ENCODE data around the gene PISD.

The PISD gene

DNA sequence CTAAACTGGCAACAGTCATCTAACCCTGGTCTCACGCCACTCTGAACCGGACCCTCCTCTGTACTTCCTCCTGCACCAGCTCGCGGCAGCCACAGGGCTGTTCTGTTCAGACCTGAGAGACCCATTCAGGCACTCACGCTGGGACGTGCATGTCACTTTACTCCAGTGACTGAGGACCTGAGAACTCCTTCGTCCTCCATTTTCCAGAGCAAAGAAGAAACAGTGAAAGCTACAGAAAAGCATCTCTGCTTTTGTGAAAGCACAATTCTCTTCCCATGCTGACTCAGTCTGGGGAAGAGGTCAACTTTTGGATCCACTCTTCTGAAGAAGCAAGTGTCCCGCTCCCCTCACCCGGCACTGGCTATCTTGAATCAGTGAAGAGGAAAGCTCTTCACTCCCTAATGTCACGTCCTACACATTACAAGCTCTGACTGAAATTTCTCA, 24.5 kb downstream of the PISD start:
- Histone ChIP-seq H3K27me3 (ENCODE audit: control insufficient read depth, insufficient read depth, low read length) (no peaks in the 10 kb centered on the region), H3K4me3 (ENCODE audit: low read length) (no peak overlapping the region), H3K27ac (ENCODE audit: low read length) (no peak overlapping the region), H3K4me1 (ENCODE audit: control insufficient read depth, insufficient read depth, low read length) (no peaks in the 10 kb centered on the region), H3K36me3 (ENCODE audit: control insufficient read depth, insufficient read depth, low read length) (0 out of 2 replicates have a peak, but pooled peaks cover 3% of the 10 kb centered on the region), H3K9me3 (ENCODE audit: control insufficient read depth, insufficient read depth, low read length) (no peaks in the 10 kb centered on the region)
- no CpG with 5 or more reads among the region's 10 CpGs for WGBS (ENCODE audit: insufficient coverage, insufficient read length)
- no peak for DNase-seq (ENCODE audit: low read depth, low spot score)

DNA sequence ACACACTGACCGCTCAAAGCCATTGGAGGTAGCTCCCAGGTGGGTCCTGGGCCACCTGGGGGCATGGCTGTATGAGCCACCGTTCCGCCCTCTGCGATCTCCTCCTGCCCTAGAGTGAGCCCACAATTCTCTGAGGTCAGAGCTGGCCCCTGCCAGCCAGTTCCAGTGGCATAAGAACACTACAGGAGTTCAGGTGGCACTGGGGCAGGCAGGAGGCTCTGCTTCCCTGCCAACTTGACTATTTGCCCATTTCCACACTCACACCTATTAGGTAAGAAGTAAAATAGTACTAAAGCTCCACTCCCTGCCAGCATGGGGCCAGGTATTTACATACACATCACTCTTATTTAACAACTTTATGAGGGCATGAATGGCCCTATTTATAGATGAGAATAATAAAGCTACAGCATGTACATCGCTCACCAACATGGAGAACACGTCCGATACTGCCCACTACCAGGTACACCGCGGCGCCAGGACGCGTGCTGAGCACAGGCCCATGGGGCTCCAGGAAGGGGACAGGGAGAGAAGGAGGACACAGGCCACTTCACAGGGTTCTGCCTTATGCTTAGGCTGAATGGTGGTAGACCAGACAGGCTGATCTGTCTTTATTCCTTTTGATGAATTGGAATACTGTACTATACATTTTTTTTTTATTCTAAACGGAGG, 26.2 kb downstream of the PISD start:
- H3K27me3 ChIP-seq (ENCODE audit: control insufficient read depth, insufficient read depth, low read length): no peaks in the 10 kb centered on the region
- no peak for DNase-seq (ENCODE audit: low read depth, low spot score)
- H3K36me3 ChIP-seq (ENCODE audit: control insufficient read depth, insufficient read depth, low read length): 0 out of 2 replicates have a peak, but pooled peaks cover 3% of the 10 kb centered on the region
- H3K27ac ChIP-seq (ENCODE audit: low read length): no peak overlapping the region
- 0 out of 2 replicates have a peak, but pooled peaks cover 1% of the 10 kb centered on the region for H3K4me1 ChIP-seq (ENCODE audit: control insufficient read depth, insufficient read depth, low read length)
- no CpG with 5 or more reads among the region's 13 CpGs for WGBS (ENCODE audit: insufficient coverage, insufficient read length)
- no peak overlapping the region for H3K4me3 ChIP-seq (ENCODE audit: low read length)
- H3K9me3 ChIP-seq (ENCODE audit: control insufficient read depth, insufficient read depth, low read length): no peaks in the 10 kb centered on the region

DNA sequence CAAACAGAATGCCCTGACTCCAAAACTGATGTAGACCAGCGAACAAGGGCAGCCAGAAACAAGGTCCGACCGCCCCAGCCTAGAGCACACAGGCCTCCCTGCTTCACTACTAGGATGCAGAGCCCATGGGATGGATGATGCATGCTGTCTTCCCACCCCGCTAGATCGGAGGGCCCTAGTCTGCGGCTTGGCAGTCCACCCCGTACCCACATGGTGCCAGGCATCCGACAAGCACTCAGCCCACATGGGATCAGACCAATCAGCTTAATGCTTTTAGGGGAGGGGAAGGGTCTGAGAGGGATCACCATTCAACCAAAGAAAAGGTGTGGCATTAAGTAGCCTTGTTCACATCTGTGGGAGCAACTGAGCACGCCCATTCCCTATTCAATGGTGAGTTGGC, 30.6 kb downstream of the PISD start:
- Histone ChIP-seq H3K4me1 (ENCODE audit: control insufficient read depth, insufficient read depth, low read length) (peaks cover 9% of the 10 kb centered on the region; the same call in 1 of the 2 replicates), H3K27me3 (ENCODE audit: control insufficient read depth, insufficient read depth, low read length) (no peaks in the 10 kb centered on the region), H3K9me3 (ENCODE audit: control insufficient read depth, insufficient read depth, low read length) (no peaks in the 10 kb centered on the region), H3K4me3 (ENCODE audit: low read length) (no peak overlapping the region; the same call in 1 of the 2 replicates), H3K36me3 (ENCODE audit: control insufficient read depth, insufficient read depth, low read length) (no peaks in the 10 kb centered on the region), H3K27ac (ENCODE audit: low read length) (no peak overlapping the region)
- WGBS (ENCODE audit: insufficient coverage, insufficient read length): no CpG with 5 or more reads among the region's 9 CpGs
- no peak for DNase-seq (ENCODE audit: low read depth, low spot score)

DNA sequence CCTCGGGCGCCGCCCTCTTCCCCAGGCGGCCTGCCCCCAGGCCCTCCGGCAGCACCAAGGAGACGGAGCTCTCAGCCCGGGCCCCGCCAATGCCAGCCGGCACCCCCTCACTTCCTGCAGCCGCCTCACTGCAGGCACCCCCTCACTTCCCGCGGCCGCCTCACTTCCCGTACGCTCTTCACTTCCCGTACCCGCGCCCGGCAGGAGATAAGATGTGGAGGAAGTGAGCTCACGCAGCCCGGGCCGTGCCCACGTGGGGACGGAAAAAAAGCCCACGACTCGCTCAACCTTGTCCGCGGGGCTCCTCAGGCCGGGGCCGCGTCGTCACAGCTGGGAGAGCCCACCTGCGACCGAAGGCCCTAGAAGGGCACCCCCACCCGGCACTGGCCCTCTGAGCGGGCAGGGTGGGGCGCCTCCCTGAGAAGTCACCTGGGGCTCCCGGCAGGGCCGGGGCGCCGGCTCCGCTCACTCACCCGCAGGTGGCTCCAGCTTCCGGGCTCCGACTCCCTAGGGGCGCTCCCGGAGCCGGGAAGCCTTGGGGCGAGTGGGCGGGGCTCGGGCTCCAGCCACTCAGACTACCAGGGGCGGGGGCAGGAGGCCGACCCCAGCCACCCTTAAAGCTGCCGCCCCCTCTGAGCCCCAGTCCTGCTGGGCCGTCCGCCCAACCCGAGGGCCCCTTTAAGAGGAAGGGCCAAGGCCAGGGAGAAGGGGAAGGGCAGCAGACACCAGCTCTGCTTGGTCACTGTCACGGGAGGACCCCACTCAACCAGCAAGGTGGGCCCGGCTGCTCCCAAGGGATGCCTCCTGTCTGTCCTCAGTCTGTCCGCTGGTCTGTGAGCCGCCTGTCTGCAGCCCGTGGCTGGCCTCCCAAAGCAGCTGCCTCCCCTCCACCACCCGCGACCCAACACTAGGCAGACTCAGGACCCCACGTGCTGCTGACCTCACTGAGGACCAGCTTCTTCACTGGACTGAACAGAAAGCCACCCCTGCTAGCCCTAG, 31.4 kb downstream of the PISD start:
- no CpG with 5 or more reads among the region's 65 CpGs for WGBS (ENCODE audit: insufficient coverage, insufficient read length)
- no peaks in the 10 kb centered on the region for H3K36me3 ChIP-seq (ENCODE audit: control insufficient read depth, insufficient read depth, low read length)
- H3K4me3 ChIP-seq (ENCODE audit: low read length): peak overlapping the region; percentile 78
- H3K27me3 ChIP-seq (ENCODE audit: control insufficient read depth, insufficient read depth, low read length): no peaks in the 10 kb centered on the region
- no peak overlapping the region for H3K27ac ChIP-seq (ENCODE audit: low read length)
- H3K9me3 ChIP-seq (ENCODE audit: control insufficient read depth, insufficient read depth, low read length): no peaks in the 10 kb centered on the region
- peaks cover 15% of the 10 kb centered on the region for H3K4me1 ChIP-seq (ENCODE audit: control insufficient read depth, insufficient read depth, low read length)
- DNase-seq (ENCODE audit: low read depth, low spot score): no peak

DNA sequence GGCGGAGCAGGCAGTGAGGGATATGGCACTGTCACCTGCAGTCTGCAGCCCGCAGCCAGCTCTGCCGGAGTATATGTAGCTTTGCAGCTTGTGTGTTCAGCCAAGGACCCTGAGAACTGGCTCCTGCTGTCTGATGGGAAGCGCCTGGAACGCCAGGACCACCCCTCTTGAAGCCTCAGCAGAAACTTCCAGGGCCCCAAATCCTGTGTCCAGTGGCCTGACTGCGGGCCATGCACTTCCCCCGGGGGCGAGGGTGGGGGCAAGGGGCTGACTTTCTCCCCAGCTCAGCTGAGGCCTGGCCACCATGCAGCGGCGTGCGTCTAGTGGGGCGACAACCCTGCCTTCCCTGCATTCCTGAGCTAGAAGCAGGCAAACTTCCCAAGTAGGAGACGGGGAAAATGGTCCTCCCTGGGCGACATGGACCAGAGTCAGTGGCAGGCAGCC, 32.3 kb downstream of the PISD start:
- H3K9me3 ChIP-seq (ENCODE audit: control insufficient read depth, insufficient read depth, low read length): no peaks in the 10 kb centered on the region
- DNase-seq (ENCODE audit: low read depth, low spot score): no peak
- no peaks in the 10 kb centered on the region for H3K27me3 ChIP-seq (ENCODE audit: control insufficient read depth, insufficient read depth, low read length)
- no peak overlapping the region for H3K27ac ChIP-seq (ENCODE audit: low read length)
- no CpG with 5 or more reads among the region's 14 CpGs for WGBS (ENCODE audit: insufficient coverage, insufficient read length)
- H3K36me3 ChIP-seq (ENCODE audit: control insufficient read depth, insufficient read depth, low read length): no peaks in the 10 kb centered on the region
- H3K4me1 ChIP-seq (ENCODE audit: control insufficient read depth, insufficient read depth, low read length): peaks cover 15% of the 10 kb centered on the region
- peak overlapping the region; percentile 78 for H3K4me3 ChIP-seq (ENCODE audit: low read length)

DNA sequence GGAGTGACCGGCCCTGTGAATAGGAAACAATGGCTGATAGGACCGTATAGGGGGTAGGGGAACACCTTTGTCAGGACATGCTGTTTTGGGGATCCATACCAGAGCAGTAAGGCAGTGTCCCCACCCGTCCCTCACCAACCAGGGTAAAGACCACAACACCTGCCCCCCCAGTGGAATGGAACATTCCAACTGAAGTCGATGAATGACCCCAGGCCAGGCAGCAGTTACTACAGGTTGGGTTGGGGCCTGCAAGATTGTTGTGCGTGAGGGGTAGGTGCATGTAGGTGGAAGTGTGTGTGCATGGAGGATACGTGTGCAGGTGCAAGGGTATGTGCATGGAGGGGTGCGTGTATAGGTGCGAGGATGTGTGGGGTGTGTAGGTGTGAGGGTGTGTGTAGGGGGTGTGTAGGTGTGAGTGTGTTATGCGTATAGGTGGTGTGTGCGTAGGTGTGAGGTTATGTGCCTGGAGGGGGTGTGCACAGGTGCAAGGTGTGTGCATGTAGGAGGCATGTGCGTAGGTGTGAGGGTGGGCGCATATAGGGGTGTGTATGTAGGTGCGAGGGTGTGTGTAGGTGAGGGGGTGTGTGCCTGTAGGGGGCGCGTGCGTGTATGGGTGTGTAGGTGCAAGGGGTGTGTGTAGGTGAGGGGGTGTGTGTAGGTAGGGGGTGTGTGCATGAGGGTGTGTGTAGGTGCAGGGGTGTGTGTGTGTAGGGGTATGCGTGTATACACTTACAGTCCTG, 32.9 kb downstream of the PISD start:
- no peaks in the 10 kb centered on the region for H3K27me3 ChIP-seq (ENCODE audit: control insufficient read depth, insufficient read depth, low read length)
- 100% methylated on average over 11 of the region's 17 CpGs for WGBS (ENCODE audit: insufficient coverage, insufficient read length)
- DNase-seq (ENCODE audit: low read depth, low spot score): no peak
- peaks cover 15% of the 10 kb centered on the region for H3K4me1 ChIP-seq (ENCODE audit: control insufficient read depth, insufficient read depth, low read length)
- no peaks in the 10 kb centered on the region for H3K36me3 ChIP-seq (ENCODE audit: control insufficient read depth, insufficient read depth, low read length)
- no peak overlapping the region for H3K4me3 ChIP-seq (ENCODE audit: low read length)
- H3K9me3 ChIP-seq (ENCODE audit: control insufficient read depth, insufficient read depth, low read length): no peaks in the 10 kb centered on the region
- no peak overlapping the region for H3K27ac ChIP-seq (ENCODE audit: low read length)

DNA sequence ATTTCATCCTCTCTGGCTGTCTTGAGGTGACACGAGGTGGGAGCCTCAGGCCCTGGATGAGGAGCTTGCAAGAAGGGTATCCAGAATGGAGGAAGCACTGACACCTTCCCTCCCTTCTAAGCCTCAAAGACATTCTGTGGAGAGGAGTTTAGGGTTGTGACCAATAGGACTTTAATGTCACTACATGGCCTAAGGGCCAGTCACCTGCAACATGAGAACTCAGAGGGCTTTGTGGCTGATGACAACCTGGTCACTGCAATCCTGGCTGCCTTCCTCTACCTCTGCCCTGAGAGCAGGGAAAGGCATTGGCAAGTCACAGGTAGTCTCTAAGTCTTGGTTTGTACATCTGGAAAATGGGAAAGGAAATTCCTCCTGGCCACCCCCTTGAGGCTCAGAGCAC, 33.7 kb downstream of the PISD start:
- H3K9me3 ChIP-seq (ENCODE audit: control insufficient read depth, insufficient read depth, low read length): no peaks in the 10 kb centered on the region
- H3K27ac ChIP-seq (ENCODE audit: low read length): no peak overlapping the region
- H3K4me3 ChIP-seq (ENCODE audit: low read length): no peak overlapping the region
- H3K36me3 ChIP-seq (ENCODE audit: control insufficient read depth, insufficient read depth, low read length): no peaks in the 10 kb centered on the region
- no peaks in the 10 kb centered on the region for H3K27me3 ChIP-seq (ENCODE audit: control insufficient read depth, insufficient read depth, low read length)
- peaks cover 15% of the 10 kb centered on the region for H3K4me1 ChIP-seq (ENCODE audit: control insufficient read depth, insufficient read depth, low read length)
- no peak for DNase-seq (ENCODE audit: low read depth, low spot score)
- WGBS (ENCODE audit: insufficient coverage, insufficient read length): no CpG with 5 or more reads among the region's 1 CpG

DNA sequence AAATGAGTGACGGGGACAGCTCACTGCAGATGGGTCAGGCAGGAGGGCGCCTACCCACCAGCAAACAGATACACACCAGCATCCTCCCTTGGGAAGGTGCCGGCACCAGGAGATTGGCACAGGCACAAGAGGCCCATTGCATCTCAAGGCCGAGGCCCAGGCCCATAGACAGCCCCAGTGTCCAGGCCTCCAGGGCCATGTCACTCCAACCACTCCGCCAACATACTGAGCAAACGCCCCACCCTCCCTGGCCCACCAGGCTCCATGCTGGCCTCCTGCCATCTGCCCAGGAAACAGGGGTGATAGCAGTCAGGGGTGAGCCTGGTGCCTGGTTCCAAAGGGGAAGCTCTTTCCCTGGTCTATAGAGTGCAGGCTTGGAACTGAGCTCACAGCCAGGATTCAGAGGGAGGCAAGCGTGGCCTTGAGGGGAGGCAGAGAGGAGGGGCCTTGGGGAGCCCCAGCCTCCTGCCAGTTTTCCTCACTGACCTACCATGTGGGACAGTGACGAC, 34.7 kb downstream of the PISD start:
- Histone ChIP-seq H3K36me3 (ENCODE audit: control insufficient read depth, insufficient read depth, low read length) (no peaks in the 10 kb centered on the region), H3K27ac (ENCODE audit: low read length) (no peak overlapping the region), H3K4me3 (ENCODE audit: low read length) (no peak overlapping the region), H3K9me3 (ENCODE audit: control insufficient read depth, insufficient read depth, low read length) (no peaks in the 10 kb centered on the region), H3K4me1 (ENCODE audit: control insufficient read depth, insufficient read depth, low read length) (peaks cover 15% of the 10 kb centered on the region), H3K27me3 (ENCODE audit: control insufficient read depth, insufficient read depth, low read length) (no peaks in the 10 kb centered on the region)
- no peak for DNase-seq (ENCODE audit: low read depth, low spot score)
- WGBS (ENCODE audit: insufficient coverage, insufficient read length): no CpG with 5 or more reads among the region's 8 CpGs

DNA sequence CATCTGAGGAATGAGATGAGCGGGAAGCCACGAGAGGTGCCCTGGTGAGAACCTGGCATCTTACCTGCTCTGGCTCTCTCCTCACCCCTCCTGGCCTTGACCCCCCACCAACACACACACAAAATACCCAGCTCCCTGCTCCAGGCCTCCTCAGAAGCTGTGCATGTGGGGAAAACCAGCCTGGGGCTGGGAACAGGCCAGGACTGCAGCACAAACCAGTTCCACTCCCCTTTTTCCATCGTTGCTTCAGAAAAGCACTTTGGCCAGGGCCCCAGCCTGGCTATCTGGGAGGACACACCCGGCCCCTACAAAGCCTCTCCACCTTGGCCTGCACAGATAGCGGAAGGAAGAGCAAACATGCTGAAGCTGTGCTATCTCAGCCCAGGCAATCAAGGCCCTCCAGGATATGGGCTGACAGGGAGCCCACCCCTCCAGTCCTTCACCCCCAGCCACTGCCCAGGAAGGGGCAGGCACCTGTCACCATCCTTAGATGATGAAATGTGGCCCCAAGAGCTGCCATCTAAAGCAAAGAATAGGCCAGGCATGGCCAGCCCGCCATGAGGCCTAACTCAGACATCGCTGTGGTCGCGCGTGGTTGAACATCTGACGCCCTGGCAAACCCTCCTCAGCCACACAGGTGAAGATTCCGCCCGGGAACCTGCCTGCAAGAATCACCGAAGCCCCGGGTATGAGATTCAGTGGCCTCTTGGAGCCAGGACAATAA, 35.4 kb downstream of the PISD start:
- H3K4me3 ChIP-seq (ENCODE audit: low read length): no peak overlapping the region
- no peak overlapping the region for H3K27ac ChIP-seq (ENCODE audit: low read length)
- peaks cover 15% of the 10 kb centered on the region for H3K4me1 ChIP-seq (ENCODE audit: control insufficient read depth, insufficient read depth, low read length)
- no peaks in the 10 kb centered on the region for H3K36me3 ChIP-seq (ENCODE audit: control insufficient read depth, insufficient read depth, low read length)
- DNase-seq (ENCODE audit: low read depth, low spot score): no peak
- WGBS (ENCODE audit: insufficient coverage, insufficient read length): no CpG with 5 or more reads among the region's 15 CpGs
- H3K9me3 ChIP-seq (ENCODE audit: control insufficient read depth, insufficient read depth, low read length): no peaks in the 10 kb centered on the region
- H3K27me3 ChIP-seq (ENCODE audit: control insufficient read depth, insufficient read depth, low read length): no peaks in the 10 kb centered on the region

All from iPS DF 6.9 (cell line).